HG02852 (cell line): ENCODE results near the gene CFDP1.
A peak's percentile ranks its signal among the peaks of the same experiment; 100 is the strongest.
"Not testable (repeated sequence)": the region's sequence is repeated elsewhere in the genome, so short reads cannot be mapped to it uniquely, and the experiment has no call there.

Source experiments
- ATAC-seq: cut with Tn5 transposase; IDR thresholded peaks from one replicate; pipeline ENCODE4 v1.9.1; 2021; ENCODE audit warnings: mild to moderate bottlenecking, moderate library complexity; ENCODE audit not compliant: unreplicated experiment

Gene CFDP1

GRCh38 chr16:75272097-75272551 is 161.2 kb downstream of the CFDP1 start:
- ATAC-seq, result no peak

GRCh38 chr16:75271441-75272096 is 161.7 kb downstream of the CFDP1 start:
- no peak for ATAC-seq

DNA sequence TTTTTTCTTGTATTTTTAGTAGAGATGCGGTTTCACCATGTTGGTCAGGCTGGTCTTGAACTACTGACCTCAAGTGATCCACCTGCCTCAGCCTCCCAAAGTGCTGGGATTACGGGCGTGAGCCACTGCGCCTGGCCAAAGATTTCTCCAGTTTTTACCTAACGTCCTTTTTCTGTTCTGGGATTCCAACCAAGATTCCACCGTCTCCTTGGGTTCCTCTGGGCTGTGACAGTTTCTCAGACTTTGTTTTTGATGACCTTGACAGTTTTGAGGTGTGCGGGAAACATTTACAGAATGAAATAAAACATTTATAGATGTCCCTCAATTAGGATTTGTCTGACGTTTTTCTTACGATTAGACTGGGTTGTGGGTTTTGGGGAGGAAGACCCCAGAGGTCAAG is 163.9 kb downstream of the CFDP1 start:
- ATAC-seq, result not testable (repeated sequence)

DNA sequence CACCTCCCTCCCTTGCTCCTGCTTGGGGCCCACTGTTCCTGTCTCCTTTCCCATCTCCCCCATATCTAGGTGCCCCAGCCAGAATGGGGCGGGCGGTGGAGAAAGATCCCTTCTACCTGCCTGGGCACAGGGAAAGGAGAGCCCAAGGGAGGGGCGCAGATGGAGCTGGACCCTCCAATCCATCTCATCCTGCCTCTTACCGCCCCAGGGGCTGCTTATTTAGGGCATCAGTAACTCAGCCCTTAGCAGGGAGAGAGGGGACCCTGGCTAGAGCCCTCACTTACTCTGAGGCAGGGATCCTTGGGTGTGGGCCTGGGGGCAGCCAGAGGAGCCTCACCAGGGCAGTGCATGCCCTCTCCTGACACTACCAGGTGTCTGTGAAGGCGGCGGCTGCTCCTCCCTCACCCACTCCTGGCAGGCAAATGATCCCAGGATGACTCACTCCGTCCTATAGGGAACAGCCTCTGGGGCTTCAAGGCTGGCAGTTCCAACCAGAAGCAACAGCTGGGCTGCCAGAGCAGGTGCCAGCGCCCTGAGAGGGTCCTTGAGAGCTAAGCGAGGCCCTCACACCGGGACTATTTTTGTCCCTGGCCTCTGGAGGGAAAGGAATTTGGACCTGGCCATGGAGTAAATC is 165.6 kb downstream of the CFDP1 start:
- ATAC-seq, result no peak

DNA sequence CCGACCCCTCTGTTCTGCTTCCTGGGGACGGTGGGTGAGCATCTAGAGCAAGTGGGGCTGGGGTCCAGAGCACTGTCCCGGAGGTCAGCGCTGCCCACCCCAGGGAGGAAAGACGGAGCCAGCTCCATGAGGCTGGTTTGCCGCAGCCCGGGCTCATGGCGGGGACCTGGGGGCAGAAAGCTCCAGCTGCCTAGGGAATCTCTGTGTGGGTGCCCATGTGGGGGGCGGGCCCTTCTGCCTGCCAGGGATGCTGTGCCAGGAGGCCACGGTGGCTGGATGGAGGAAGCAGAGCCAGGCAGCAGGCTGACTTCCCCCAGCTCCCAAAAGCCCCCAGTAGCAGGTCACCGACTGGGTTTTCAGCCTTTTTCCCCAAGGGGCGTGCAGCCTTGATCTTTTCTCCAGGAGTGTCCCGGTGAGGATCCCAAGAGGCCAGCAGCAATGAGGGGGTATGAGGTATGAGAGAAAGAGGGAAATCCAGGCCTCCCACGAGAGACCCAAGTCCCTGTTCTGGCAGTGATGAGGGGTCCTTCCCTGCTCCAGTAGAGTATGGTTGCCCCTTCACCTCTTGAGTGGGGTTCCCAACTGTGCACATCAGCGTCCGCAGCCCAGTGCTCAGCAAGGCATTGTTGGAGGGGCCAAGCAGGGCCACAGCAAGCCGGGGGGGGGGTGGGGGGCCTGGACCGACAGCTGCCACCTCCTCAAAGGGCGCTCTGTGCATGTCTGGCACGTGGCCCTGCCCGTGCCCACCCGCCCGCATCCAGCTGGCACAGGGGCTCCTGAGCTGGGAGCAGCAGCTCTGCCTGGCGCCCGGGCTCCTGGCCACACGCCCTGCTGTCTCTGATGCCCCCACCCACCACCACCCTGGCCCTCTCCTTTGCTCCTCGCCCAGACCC is 166.3 kb downstream of the CFDP1 start:
- no peak for ATAC-seq

DNA sequence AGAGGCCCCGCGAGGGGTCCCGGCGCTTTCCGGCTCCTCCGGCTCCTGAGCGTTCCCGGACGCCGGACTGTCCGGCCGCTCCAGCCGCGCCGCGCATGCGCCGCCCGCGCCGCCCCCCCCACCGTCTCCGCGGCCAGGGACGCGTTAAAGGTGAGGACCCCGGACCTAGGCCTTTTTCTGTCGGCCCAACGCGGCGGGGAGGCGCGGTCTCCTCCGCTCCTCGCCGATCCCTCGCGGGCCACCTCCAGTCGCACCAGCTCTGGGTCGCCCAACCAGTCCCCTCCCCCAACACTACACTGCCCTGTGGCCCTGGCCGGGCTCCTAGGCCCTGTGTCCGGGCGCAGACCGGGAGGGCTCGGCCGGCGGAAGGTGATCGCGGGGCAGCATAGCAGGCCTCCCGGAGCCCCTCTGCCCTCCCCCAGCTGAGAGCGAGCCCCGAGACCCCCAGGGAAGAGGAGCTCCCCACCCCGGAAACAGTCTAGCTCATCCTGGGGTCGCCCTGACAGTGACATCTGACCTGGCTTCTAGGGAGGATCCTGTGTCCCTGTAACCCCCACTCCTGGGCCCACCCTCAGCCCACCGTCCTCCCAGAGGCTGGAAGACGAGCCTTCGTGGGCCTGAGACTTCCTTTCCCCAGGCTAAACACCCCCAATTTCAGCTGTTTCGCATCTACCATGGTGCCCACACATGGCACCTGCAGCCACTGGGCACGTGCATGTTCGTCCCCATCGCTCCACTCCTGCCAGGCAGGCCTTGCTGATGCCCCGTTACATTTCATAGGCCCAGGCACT is 167.2 kb downstream of the CFDP1 start:
- ATAC-seq, result peak; percentile 72

DNA sequence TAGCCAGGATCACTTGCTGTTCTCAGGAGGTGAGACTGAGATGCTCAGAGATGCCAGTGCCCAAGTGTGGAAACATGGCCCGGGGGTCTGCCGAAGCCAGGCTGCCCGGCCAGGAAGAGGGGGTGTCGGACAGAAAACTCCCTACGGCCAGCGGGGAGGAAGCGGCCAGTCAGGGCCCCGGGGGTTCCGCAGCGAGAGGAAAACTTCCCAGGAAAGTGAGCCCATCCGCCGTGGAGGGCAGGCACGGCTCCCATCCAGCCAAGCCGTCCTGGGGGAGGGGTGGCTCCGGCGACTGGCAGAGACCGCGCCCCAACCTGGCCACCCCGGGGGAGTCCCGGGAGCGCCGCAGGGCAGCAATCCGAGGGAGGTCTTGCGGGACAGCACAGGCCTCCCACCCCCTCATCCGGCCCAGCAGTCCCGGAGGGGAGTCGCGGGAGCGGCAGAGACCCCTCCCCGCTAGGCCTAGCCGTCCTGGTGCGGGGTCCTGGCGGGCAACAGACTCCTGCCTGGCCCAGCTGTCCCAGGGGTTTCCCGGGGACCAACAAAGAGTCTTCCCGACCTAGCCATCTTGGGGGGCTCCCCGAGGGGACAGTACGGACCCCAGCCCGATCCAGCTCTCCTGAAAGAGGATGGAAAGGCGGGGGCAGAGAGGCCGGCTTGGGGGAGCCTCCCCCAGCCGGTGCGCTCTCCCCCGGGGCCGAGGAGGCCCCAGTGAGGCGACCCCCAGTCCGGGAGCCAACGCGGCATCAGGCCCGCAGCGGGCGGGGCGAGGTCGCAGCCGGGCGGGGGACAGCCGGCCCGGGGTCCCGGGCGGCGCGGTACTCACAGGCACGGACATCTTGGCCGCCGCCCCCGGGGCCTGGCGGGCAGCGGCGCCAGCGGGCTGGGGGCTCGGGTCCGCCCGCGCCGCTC is 168.0 kb downstream of the CFDP1 start:
- peak; percentile 29 for ATAC-seq

DNA sequence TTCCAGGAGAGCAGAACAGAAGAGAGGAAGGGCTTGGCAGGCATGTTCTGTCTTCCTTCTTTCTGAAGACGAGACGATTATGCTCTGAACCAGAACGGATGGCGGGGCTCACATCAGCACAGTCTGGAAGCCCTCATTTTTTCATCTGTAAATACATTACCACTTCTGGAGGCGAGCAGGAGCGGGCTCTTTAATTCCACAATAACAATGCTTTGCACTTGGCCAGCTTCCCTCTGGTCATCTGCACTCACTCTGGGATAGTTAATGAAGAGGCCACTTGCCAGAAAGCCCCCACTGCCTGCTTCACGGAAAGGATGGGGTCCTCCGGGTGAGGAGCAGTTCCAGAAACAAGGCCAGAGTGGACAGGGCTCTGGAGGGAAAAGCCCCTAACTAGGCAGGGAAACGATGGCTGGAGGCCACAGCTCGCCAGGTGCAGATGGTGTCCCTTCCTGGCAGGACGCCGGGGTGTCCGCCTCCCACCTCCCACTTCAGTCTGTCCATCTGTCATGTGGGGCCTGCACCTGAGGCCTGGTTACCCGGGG is 168.8 kb downstream of the CFDP1 start:
- ATAC-seq, result no peak

DNA sequence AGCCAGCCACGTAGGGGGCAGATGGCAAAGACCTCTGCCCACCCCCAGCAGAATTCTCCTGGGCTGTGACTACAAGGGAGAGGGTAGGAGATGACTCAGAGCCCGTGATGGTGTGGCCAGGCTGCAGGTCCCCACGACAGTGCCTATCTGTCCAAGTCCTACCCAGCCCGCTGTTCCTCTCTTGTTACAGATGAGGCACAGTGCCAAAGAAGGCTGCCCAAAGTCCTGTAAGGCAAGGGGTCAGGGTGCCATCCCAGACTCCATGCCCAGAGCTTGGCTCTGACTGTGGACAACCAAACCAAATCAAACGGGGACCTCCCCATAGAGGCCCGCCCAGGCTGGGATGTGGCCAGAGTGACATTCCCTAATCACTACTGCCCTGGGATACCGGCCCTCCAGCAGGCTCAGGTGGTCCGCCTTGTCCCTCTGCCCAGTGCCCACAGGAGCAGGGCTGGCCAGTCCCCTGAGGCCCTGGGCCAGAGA is 169.3 kb downstream of the CFDP1 start:
- no peak for ATAC-seq

DNA sequence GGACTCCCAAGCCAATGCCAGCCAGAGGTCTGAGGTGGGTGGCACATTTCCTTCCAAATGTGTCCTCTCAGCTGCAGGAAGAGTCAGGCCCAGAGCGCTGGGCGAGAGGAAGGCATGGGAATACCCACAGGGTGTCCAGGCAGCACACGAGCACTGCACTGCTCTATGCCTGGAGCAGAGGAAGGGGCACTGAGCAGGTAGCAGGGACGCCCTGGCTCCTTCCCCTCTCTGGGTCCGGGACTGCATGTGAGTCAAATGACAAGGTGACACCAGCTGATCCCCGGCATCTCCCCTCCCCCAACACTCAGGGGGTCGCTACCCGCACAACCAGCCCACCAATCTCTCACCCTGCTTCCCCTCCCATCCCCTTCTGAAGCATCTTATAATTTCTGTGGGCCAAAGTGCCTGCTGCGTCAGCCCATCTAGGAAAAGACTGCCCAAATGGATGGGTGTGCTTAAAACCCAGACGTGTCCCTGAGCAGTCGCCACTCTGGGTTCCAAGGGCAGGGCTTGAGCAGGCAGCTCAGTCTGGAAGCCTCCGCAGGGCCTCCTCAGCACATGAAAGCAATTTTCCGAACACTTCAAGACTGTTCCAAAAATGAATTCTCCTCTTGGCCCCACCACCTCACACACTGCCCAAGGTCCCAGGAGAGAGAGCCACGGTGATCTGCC is 169.9 kb downstream of the CFDP1 start:
- ATAC-seq, result no peak

- ATAC-seq, result no peak
These were observed 170.5 kb downstream of the CFDP1 start for GRCh38 chr16:75262800-75263127.

- no peak for ATAC-seq
These were observed 171.1 kb downstream of the CFDP1 start for GRCh38 chr16:75262104-75262799.

DNA sequence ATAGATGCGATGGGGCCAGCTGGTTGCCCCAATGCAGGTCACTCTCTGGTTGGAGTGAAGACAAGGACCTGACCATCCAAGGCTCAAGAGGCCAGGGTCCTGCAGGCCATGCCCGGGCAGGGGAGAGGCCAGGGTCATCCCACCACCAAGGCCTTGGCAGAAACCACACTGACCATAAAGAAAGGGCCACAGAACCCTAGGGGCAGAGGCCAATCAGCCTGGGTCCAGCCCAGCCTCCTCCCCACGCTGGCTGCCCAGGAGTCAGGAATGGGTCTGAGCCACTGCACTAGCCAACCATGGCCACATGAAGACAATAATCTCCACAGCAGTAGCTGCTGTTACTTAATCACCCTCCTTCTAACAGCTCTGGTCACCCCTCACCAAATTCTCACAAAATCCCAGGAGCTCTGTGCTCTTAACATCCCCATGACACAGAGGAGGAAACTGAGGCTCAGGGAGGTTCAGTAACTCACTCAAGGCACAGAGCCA is 171.7 kb downstream of the CFDP1 start:
- ATAC-seq, result no peak

GRCh38 chr16:75260851-75261589 is 172.3 kb downstream of the CFDP1 start:
- ATAC-seq, result no peak

- ATAC-seq, result no peak
These were observed 174.5 kb downstream of the CFDP1 start for GRCh38 chr16:75258807-75259141.

- no peak for ATAC-seq
These were observed 175.2 kb downstream of the CFDP1 start for GRCh38 chr16:75257886-75258806.
